AG09309 (cell line): ENCODE measurements around the gene MDM2.
"Not testable (repeated sequence)": the region's sequence is repeated elsewhere in the genome, so short reads cannot be mapped to it uniquely, and the experiment has no call there.

Source experiments
- DNase-seq: peaks from one replicate; pipeline ENCODE4 v3.0.0-alpha.2; 2010; ENCODE audit warnings: low read depth
- H3K4me3 ChIP-seq: 2 replicates; pipeline ENCODE4 v1.5.1; 2011; ENCODE audit warnings: mild to moderate bottlenecking, low read depth, low read length, moderate library complexity; ENCODE audit not compliant: control insufficient read depth
- CTCF ChIP-seq: IDR thresholded peaks from 2 replicates; pipeline ENCODE4 v1.5.1; 2011; ENCODE audit warnings: mild to moderate bottlenecking, low read depth, low read length, inconsistent platforms; ENCODE audit not compliant: insufficient read depth, control insufficient read depth; ENCODE audit errors: missing control alignments

MDM2 gene

GRCh38 chr12:68809190-68810026 is 1.4 kb downstream of the MDM2 start:
- TF ChIP-seq CTCF: no peak
- peak overlapping the region; percentile 71 for H3K4me3 ChIP-seq
- no peak for DNase-seq

GRCh38 chr12:68810027-68810389 is 2.0 kb downstream of the MDM2 start:
- not testable (repeated sequence) for DNase-seq
- peak overlapping the region; percentile 71 for H3K4me3 ChIP-seq

GRCh38 chr12:68811573-68811972 is 3.6 kb downstream of the MDM2 start:
- H3K4me3 ChIP-seq: not testable (repeated sequence)

GRCh38 chr12:68812553-68813241 is 4.7 kb downstream of the MDM2 start:
- no peak for TF ChIP-seq CTCF
- peak overlapping the region; percentile 11; the same call in 1 of the 2 replicates for H3K4me3 ChIP-seq
- no peak for DNase-seq

More at GRCh38 chr12:68811573-68811972, 3.6 kb downstream of the MDM2 start:
- not testable (repeated sequence) for DNase-seq

GRCh38 chr12:68813242-68813593 is 5.2 kb downstream of the MDM2 start:
- TF ChIP-seq CTCF: no peak
- no peak overlapping the region for H3K4me3 ChIP-seq
- DNase-seq: no peak

- no peak for DNase-seq
- TF ChIP-seq CTCF: no peak
- no peak overlapping the region for H3K4me3 ChIP-seq
Observed at GRCh38 chr12:68814490-68815231, 6.7 kb downstream of the MDM2 start.

- no peak overlapping the region for H3K4me3 ChIP-seq
- no peak for DNase-seq
- TF ChIP-seq CTCF: no peak
Observed at GRCh38 chr12:68815232-68815927, 7.4 kb downstream of the MDM2 start.
